ENCODE measurements around the gene NRARP. TPM values are rescaled to one million over a fixed set of nuclear protein-coding genes. Genes with fewer than 3 reads are reported as not detected.

NRARP gene
- total and polyA plus RNA-seq, 2 of the 13 experiments (the other 11 are each of a cell fraction or from before 2014, with no cell fraction given), result 0.22 to 0.46 TPM

- no peak for TF ChIP-seq SIX4 (CRISPR knock-in tag; IDR thresholded peaks at IDR 0.05)
- TF ChIP-seq ZNF3 (CRISPR knock-in tag; IDR thresholded peaks at IDR 0.05), result no peak
- TF ChIP-seq, protein P1, sequence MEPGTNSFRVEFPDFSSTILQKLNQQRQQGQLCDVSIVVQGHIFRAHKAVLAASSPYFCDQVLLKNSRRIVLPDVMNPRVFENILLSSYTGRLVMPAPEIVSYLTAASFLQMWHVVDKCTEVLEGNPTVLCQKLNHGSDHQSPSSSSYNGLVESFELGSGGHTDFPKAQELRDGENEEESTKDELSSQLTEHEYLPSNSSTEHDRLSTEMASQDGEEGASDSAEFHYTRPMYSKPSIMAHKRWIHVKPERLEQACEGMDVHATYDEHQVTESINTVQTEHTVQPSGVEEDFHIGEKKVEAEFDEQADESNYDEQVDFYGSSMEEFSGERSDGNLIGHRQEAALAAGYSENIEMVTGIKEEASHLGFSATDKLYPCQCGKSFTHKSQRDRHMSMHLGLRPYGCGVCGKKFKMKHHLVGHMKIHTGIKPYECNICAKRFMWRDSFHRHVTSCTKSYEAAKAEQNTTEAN (CRISPR knock-in tag; conservative IDR thresholded peaks at IDR 0.05), result no peak
- no peak for TF ChIP-seq MBNL3 (CRISPR knock-in tag; conservative IDR thresholded peaks at IDR 0.05)
- TF ChIP-seq PAF1 (CRISPR knock-in tag; IDR thresholded peaks at IDR 0.05), result no peak
- TF ChIP-seq, protein P2, sequence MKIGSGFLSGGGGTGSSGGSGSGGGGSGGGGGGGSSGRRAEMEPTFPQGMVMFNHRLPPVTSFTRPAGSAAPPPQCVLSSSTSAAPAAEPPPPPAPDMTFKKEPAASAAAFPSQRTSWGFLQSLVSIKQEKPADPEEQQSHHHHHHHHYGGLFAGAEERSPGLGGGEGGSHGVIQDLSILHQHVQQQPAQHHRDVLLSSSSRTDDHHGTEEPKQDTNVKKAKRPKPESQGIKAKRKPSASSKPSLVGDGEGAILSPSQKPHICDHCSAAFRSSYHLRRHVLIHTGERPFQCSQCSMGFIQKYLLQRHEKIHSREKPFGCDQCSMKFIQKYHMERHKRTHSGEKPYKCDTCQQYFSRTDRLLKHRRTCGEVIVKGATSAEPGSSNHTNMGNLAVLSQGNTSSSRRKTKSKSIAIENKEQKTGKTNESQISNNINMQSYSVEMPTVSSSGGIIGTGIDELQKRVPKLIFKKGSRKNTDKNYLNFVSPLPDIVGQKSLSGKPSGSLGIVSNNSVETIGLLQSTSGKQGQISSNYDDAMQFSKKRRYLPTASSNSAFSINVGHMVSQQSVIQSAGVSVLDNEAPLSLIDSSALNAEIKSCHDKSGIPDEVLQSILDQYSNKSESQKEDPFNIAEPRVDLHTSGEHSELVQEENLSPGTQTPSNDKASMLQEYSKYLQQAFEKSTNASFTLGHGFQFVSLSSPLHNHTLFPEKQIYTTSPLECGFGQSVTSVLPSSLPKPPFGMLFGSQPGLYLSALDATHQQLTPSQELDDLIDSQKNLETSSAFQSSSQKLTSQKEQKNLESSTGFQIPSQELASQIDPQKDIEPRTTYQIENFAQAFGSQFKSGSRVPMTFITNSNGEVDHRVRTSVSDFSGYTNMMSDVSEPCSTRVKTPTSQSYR (CRISPR knock-in tag; IDR thresholded peaks at IDR 0.05; ENCODE audit: borderline replicate concordance), result no peak
- TF ChIP-seq REPIN1 (CRISPR knock-in tag; IDR thresholded peaks at IDR 0.05; ENCODE audit: borderline replicate concordance, low read depth), result no peak
- no peak for TF ChIP-seq TAF15 (IDR thresholded peaks at IDR 0.05; ENCODE audit: low read depth, low read length, poor library complexity, severe bottlenecking)
- TF ChIP-seq ZNF800 (CRISPR knock-in tag; IDR thresholded peaks at IDR 0.05), result peak; percentile 99
- TF ChIP-seq ZNF317 (CRISPR knock-in tag; IDR thresholded peaks at IDR 0.05), result no peak
- TF ChIP-seq ZNF354B (CRISPR knock-in tag; IDR thresholded peaks at IDR 0.05), result no peak
- TF ChIP-seq ZGPAT (CRISPR knock-in tag; IDR thresholded peaks at IDR 0.05), result no peak
- TF ChIP-seq MIXL1 (CRISPR knock-in tag; IDR thresholded peaks at IDR 0.05), result no peak
- no peak for TF ChIP-seq ZNF710 (CRISPR knock-in tag; IDR thresholded peaks at IDR 0.05; ENCODE audit: borderline replicate concordance)
- no peak for TF ChIP-seq ZNF747 (CRISPR knock-in tag; IDR thresholded peaks at IDR 0.05; ENCODE audit: borderline replicate concordance)
- TF ChIP-seq KLF15 (CRISPR knock-in tag; IDR thresholded peaks at IDR 0.05; ENCODE audit: borderline replicate concordance), result no peak
- TF ChIP-seq, protein P3, sequence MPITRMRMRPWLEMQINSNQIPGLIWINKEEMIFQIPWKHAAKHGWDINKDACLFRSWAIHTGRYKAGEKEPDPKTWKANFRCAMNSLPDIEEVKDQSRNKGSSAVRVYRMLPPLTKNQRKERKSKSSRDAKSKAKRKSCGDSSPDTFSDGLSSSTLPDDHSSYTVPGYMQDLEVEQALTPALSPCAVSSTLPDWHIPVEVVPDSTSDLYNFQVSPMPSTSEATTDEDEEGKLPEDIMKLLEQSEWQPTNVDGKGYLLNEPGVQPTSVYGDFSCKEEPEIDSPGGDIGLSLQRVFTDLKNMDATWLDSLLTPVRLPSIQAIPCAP (CRISPR knock-in tag; IDR thresholded peaks at IDR 0.05; ENCODE audit: low read depth), result no peak
Measured at GRCh38 chr9:137301081-137301947, 757 bp downstream of the NRARP start (continued).
